Common myeloid progenitor, CD34-positive (primary cell): ENCODE measurements around the gene CDC42EP3.
A peak's percentile ranks its signal among the peaks of the same experiment; 100 is the strongest.

Experiments
- CTCF ChIA-PET: fragments of 350-600 bp; sonication (Branson Sonifier 250); formaldehyde crosslinking; loops from one replicate; lab custom pipeline; 2021; ENCODE audit warnings: antibody characterized with exemption; lab: Charles Lee
- POLR2A ChIA-PET: fragments of 350-600 bp; sonication (Branson Sonifier 250); formaldehyde crosslinking; loops from one replicate; lab custom pipeline; 2021; ENCODE audit warnings: antibody characterized with exemption; lab: Charles Lee
- DNase-seq, 3 donors: peaks; one replicate each; pipeline versions ENCODE4 v3.0.0 to v3.0.0-alpha.2; 2013
- H3K27ac ChIP-seq, 2 experiments: 1 replicate in 1 of 2; 2 replicates in 1 of 2; pipeline ENCODE4 v1.7.0; 2013; ENCODE audit warnings: inconsistent platforms in 2 of 2, low read length in 2 of 2, mild to moderate bottlenecking in 2 of 2, low read depth in 1 of 2, moderate library complexity in 1 of 2; ENCODE audit not compliant: severe bottlenecking in 2 of 2, insufficient read depth in 1 of 2, poor library complexity in 1 of 2
- H3K27me3 ChIP-seq, 5 experiments: replicated peaks in 2 of 5; 1 replicate in 3 of 5; 2 replicates in 2 of 5; pipeline versions ENCODE4 v1.6.1 to v1.7.0; 2013; ENCODE audit warnings: low read length in 4 of 5, mild to moderate bottlenecking in 2 of 5, moderate library complexity in 2 of 5, inconsistent platforms in 1 of 5; ENCODE audit not compliant: insufficient read depth in 5 of 5, control insufficient read depth in 4 of 5
- H3K36me3 ChIP-seq, 4 experiments: 1 replicate in 2 of 4; 2 replicates in 2 of 4; pipeline versions ENCODE4 v1.6.1 to v1.7.0; 2013; ENCODE audit warnings: low read length in 3 of 4, control low read depth in 1 of 4, mild to moderate bottlenecking in 1 of 4; ENCODE audit not compliant: control insufficient read depth in 4 of 4, insufficient read depth in 4 of 4
- H3K4me1 ChIP-seq, 4 experiments: 1 replicate in 3 of 4; 2 replicates in 1 of 4; pipeline versions ENCODE4 v1.6.1 to v1.7.1; 2013; ENCODE audit warnings: low read length in 3 of 4, mild to moderate bottlenecking in 3 of 4, control low read depth in 1 of 4, inconsistent platforms in 1 of 4, moderate library complexity in 1 of 4; ENCODE audit not compliant: control insufficient read depth in 4 of 4, insufficient read depth in 4 of 4; ENCODE audit errors: control extremely low read depth in 1 of 4
- H3K4me3 ChIP-seq, 7 experiments: 1 replicate in 4 of 7; 2 replicates in 3 of 7; pipeline versions ENCODE4 v1.5.1 to v1.7.0; 2013; ENCODE audit warnings: mild to moderate bottlenecking in 7 of 7, low read length in 6 of 7, moderate library complexity in 6 of 7, inconsistent platforms in 2 of 7, low read depth in 2 of 7, control low read depth in 1 of 7; ENCODE audit not compliant: insufficient read depth in 4 of 7, control insufficient read depth in 1 of 7; ENCODE audit errors: extremely low read depth in 1 of 7
- H3K9me3 ChIP-seq, 5 experiments: 1 replicate in 4 of 5; 2 replicates in 1 of 5; pipeline versions ENCODE4 v1.6.1 to v1.7.1; 2013; ENCODE audit warnings: low read length in 4 of 5, mild to moderate bottlenecking in 2 of 5, inconsistent platforms in 1 of 5, low read depth in 1 of 5, moderate library complexity in 1 of 5; ENCODE audit not compliant: control insufficient read depth in 4 of 5, insufficient read depth in 2 of 5; ENCODE audit errors: control extremely low read depth in 1 of 5
- WGBS: methylation state at CpG from one replicate; pipeline ENCODE4 v1.1.5; 2013; ENCODE audit not compliant: insufficient coverage; 5-methylcytosine and 5-hydroxymethylcytosine counted together

Gene CDC42EP3

DNA sequence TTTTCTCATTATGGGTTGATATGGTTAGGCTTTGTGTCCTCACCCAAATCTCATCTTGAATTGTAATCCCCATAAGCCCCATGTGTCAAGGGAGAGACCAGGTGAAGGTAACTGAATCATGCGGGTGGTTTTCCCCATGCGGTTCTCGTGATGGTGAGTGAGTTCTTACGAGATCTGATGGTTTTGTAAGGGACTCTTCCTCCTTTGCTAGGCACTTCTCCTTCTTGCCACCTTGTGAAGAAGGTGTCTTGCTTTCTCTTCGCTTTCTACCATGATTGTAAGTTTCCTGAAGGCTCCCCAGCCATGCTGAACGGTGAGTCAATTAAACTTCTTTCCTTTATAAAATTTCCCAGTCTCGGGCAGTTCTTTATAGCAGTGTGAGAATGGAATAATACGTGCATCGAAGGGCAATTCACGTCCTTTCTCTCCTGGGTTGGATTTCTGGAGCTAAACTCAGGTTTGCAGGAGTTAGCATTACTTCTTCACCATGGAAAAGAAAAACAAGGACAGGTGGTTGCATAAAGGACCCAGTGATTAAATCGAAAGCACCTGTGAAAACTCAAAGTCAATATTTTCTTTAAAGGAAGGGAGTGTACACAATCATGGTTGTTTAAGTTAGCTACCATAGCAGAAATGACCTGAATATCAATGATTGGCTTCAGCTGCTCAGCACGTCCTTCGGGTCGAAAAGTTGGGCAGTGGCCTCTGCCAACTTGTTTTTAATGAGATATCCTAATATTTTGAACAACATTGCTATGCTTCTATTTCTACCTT is 54.1 kb downstream of the CDC42EP3 start:
- POLR2A ChIA-PET, result no interaction called here
- no peak for DNase-seq
- Histone ChIP-seq H3K36me3 (no peaks in the 10 kb centered on the region), H3K27me3 (no peaks in the 10 kb centered on the region), H3K9me3 (peaks cover 0 to 3% (median 0%) of the 10 kb centered on the region in 5 experiments), H3K4me1 (peaks cover 6 to 13% (median 11%) of the 10 kb centered on the region in 4 experiments), H3K27ac (no peak overlapping the region), H3K4me3 (peak overlapping the region in 1 of 7 experiments; percentile 34)
- 100% methylated on average over 5 of the region's 14 CpGs for WGBS
- CTCF ChIA-PET, result interaction anchor here (1.0 to 1.7 kb wide), 3 partner anchors 12 to 49 kb away, joined by 3 to 6 read pairs (median 3); no protein-coding TSS in a partner anchor

DNA sequence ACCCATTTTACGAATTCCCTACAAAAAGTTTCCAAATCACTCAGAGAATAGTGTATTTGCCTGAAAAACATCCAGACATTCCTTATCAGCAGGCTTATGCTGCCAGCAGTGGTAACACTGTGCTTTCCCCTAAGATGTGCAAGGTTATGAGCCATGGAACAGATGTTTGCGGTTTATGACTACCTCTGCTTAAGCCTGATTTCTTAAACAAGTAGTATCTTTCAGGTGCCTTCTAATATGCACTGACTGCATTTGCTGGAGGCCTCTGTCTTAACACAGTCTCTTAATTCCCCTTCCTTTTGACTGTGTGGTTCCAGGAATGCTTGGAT is 54.8 kb downstream of the CDC42EP3 start:
- Histone ChIP-seq H3K9me3 (peaks cover 0 to 3% (median 0%) of the 10 kb centered on the region in 5 experiments), H3K36me3 (no peaks in the 10 kb centered on the region), H3K4me3 (no peak overlapping the region), H3K27me3 (no peaks in the 10 kb centered on the region), H3K4me1 (peaks cover 6 to 13% (median 11%) of the 10 kb centered on the region in 4 experiments), H3K27ac (peak overlapping the region in 1 of 2 experiments; percentile 57)
- peak in 2 of 3 donors; percentile 39 to 54 for DNase-seq
- ChIA-PET CTCF (interaction anchor here (1.0 kb wide), 1 partner anchor 9 kb away, joined by 3 read pairs; no protein-coding TSS in a partner anchor), POLR2A (no interaction called here)
- 94% methylated on average over 2 of the region's 2 CpGs for WGBS

DNA sequence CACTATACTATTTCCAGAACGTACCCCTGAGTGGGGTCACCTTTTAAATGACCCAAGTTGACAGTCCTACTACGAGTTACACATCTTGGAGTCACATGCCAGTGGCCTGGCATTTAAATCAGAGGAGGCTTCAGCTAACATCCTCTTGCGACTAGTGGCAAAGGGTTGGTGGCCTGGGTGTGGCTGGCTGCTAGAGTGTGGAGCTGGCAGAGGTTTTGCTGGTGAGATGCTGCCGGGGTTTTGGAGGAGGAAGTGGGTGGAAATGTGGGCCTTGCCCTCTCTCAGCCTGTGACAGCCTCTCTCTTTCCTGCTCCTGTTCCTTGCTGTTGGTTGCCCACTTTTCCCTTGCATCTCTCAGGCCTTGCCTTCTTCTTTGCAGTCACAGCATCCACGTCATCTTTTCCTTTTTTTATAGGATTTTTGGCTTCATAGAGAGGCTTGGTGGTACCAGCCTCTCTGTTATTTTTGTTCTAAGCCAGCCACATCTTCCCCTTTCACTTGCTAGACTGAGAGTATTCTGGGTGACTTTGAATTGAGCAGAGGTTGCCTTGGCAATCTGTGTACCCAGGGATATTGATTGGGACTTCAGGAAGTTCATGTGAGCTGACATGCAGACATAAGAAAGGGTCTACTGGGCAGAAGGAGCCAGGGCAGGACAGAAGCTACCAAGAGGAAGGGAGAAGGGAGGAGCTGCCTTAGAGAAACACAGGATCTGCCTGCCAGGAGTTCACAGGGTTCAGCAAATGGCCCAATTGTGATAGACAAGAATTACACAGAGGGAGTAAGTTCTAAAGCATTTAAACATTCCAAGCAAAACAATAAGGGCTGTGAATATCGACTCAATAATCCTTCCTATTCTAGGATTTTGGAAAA is 55.4 kb downstream of the CDC42EP3 start:
- Histone ChIP-seq H3K4me1 (peaks cover 6 to 13% (median 11%) of the 10 kb centered on the region in 4 experiments), H3K27me3 (no peaks in the 10 kb centered on the region), H3K4me3 (no peak overlapping the region), H3K36me3 (no peaks in the 10 kb centered on the region), H3K27ac (peak overlapping the region in 1 of 2 experiments; percentile 57), H3K9me3 (peaks cover 0 to 3% (median 0%) of the 10 kb centered on the region in 5 experiments)
- WGBS, result 34% methylated on average over 5 of the region's 6 CpGs
- CTCF ChIA-PET, result interaction anchor here (1.0 kb wide), 1 partner anchor 9 kb away, joined by 3 read pairs; no protein-coding TSS in a partner anchor
- POLR2A ChIA-PET, result no interaction called here
- peak; percentile 36 to 85 (median 81) for DNase-seq

DNA sequence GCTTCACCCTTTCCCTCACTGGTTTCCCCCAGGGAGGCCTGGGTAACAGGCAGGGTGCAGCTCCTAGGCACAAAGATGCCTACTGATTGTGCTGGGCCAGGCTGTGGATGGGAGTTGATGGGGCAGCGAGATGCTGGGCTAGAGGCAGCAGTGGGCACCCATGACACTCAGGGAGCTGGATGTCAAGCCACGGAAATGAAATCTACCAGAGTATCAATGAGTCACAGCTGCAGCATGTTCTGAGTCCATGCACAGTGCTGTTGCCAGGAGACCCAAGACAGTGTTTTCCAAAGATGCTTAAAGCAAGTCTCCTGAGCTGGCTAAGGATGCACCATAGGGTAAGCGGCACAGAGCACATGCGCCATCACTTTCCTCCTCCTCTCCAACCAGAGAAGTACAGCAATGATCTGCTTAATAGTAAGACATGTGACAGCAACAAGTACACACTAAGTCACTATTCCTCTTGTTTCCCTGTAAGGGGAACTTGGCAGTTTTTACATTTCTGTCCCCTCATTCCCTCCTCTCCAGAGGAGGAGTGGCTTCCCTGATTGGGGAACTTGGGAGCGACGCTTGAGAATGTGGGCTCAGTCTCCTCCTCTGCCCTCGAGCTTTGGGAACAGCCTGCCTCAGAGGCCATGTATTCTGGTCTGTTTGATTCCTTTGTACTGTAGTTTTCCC is 57.2 kb downstream of the CDC42EP3 start:
- Histone ChIP-seq H3K27ac (no peak overlapping the region), H3K9me3 (peaks cover 0 to 3% (median 0%) of the 10 kb centered on the region in 5 experiments), H3K4me1 (peaks cover 6 to 18% (median 11%) of the 10 kb centered on the region in 4 experiments), H3K4me3 (no peak overlapping the region), H3K27me3 (no peaks in the 10 kb centered on the region), H3K36me3 (no peaks in the 10 kb centered on the region)
- WGBS, result 100% methylated on average over 6 of the region's 7 CpGs
- DNase-seq, result no peak
- ChIA-PET POLR2A (no interaction called here), CTCF (interaction anchor here (1.3 kb wide), 2 partner anchors 9 to 28 kb away, joined by 4 to 5 read pairs; no protein-coding TSS in a partner anchor)

DNA sequence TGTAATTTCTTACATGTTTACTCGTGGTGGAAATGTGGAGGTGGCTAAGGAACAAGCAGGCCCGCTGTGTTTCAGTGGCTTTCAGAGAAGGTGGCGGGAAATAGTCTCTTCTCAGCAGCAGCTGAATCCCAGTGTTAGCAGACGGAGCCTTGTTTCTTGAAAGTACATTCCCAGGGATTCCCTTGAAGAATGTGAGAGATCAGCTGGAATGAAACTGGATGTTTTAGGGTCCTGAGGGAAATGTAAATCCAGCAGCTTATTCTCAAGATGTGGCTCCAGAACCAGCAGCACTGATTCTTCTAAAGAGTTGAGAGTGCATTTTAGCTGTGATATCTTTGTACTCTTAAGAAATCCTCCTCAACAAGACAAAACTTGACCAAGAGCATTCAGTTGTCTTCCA is 59.1 kb downstream of the CDC42EP3 start:
- H3K36me3 ChIP-seq, result no peaks in the 10 kb centered on the region
- H3K9me3 ChIP-seq, result peaks cover 0 to 2% (median 0%) of the 10 kb centered on the region in 5 experiments
- no peak overlapping the region for H3K27ac ChIP-seq
- no peaks in the 10 kb centered on the region for H3K27me3 ChIP-seq
- WGBS, result 97% methylated on average over 4 of the region's 4 CpGs
- peaks cover 6 to 18% (median 11%) of the 10 kb centered on the region in 4 experiments for H3K4me1 ChIP-seq
- no peak for DNase-seq
- ChIA-PET CTCF (no interaction called here), POLR2A (no interaction called here)
- H3K4me3 ChIP-seq, result no peak overlapping the region

DNA sequence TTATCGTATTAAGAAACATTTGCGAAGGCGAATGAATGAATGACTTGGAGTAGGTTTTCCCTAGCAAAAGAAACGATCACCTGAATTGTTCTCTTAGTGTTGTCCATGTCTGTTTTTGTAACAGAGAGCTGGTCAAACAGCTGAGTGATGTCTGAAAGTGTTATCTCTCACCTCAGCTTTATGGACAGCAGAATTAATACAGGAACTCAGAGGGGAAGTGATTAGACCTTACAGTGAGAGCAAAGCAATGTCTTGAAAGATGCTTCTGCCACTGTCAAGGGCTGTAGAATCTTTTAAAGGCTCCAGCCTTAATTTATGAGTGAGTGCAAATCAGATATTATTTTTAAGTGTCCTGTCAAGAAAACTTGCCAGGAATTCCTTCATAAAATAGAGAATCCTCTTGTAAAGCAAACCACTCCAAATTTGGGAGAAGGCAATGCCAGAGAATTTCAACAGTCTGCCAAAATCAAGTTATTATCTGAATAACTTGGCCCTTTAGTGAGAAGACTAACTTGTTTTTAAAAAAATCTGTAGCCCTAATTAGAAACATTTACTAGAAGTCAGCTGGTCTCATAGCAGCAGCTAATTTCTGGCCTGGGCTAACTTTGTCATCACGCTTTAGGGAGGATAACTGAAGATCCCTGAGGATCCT is 60.7 kb downstream of the CDC42EP3 start:
- DNase-seq, result no peak
- Histone ChIP-seq H3K36me3 (no peaks in the 10 kb centered on the region), H3K27me3 (no peaks in the 10 kb centered on the region), H3K4me1 (peaks cover 0 to 9% (median 4%) of the 10 kb centered on the region in 4 experiments), H3K9me3 (peaks cover 0 to 5% (median 2%) of the 10 kb centered on the region in 5 experiments), H3K27ac (no peak overlapping the region), H3K4me3 (no peak overlapping the region)
- 97% methylated on average over 5 of the region's 5 CpGs for WGBS
- ChIA-PET CTCF (interaction anchor here (1.1 kb wide), 1 partner anchor 9 kb away, joined by 3 read pairs; no protein-coding TSS in a partner anchor), POLR2A (no interaction called here)
